T1000 (cell line): Measurements from ENCODE around the gene CCDC157.

Experiments used
- DNase-seq: peaks from one replicate; lab custom pipeline; 2025; ENCODE audit warnings: mixed read lengths; lab: John Stamatoyannopoulos, UW

Gene CCDC157

GRCh38 chr22:30354644-30355043 is 2.2 kb upstream of the CCDC157 start:
- DNase-seq = no peak

DNA sequence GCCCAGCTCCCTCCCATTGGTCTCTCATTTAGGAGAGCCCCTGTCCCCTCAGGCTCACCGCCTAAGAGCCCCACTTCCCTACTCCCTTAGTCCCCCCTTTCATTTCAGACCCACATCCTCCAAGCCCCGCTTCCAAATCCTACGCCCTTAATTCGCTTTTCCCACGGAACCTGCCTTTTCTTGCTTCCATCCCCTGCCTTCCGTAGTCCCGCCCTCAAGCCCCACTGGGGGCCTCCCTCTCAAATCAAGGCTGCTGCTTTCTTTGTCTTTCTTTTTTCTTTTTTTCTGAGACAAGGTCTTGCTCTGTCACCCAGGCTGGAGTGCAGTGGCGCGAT is 396 bp downstream of the CCDC157 start:
- DNase-seq = no peak

DNA sequence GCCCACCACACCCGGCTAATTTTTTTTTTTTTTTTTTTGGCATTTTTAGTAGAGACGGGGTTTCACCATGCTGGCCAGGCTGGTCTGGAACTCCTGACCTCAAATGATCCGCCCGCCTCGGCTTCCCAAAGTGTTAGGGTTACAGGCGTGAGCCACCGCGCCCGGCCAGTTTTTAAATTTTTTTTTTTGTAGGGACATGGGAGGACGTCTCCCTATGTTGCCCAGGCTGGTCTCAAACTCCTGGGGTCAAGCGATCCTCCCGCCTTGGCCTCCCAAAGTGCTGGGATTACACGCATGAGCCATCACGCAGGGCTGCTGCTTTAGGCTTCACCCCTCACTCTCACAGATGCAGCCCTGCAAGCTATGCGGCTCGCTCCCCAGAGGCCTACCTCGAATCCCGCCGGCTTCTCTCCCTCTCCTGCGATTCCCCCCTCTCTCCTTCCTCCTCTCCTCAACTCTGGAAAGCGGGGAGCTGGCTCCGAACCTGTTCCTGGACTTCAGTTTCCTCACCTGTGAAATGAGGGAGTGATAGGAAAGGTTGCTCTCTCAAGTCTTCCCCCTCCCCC is 926 bp downstream of the CCDC157 start:
- no peak for DNase-seq

DNA sequence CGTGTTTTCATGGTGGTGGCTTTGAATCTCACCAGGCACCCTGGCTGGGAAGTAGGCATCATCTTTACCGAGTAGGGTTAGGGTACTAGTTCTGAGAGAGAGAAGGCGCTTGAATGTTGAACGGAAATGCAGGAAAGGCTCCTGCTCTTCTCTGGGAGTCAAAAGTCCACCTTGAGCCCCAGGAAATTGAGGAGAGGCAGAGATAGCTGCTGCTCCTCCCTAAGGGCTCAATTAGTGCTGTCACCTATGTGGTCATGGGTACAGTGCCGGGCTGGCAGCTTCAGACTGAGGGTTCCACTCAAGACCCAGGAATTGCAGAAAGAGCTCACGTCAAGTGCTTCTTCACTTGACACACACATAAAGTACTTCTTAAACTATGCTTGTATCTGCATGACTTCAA is 1.7 kb downstream of the CCDC157 start:
- DNase-seq = no peak

GRCh38 chr22:30361916-30362650 is 5.3 kb downstream of the CCDC157 start:
- DNase-seq = no peak

GRCh38 chr22:30362651-30363281 is 6.0 kb downstream of the CCDC157 start:
- DNase-seq = no peak

DNA sequence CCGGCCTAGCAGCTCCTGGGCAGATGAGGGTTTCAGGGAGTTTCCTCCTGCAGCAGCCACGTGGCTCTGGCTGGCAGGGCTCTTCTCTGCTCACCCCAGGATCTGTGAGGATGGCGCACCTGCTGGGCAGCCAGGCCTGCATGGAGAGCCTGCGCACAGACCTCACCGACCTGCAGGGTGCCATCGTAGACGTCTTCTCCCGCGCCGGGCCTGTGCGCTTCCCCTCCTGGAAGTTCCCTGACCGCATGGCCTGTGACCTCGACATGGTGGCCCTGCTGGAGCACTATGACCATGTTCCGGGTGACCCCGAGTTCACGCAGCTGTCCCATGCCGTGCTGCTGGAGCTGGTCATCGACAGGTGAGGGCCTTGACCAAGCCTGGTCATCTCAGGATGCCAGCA is 9.1 kb downstream of the CCDC157 start:
- no peak for DNase-seq

DNA sequence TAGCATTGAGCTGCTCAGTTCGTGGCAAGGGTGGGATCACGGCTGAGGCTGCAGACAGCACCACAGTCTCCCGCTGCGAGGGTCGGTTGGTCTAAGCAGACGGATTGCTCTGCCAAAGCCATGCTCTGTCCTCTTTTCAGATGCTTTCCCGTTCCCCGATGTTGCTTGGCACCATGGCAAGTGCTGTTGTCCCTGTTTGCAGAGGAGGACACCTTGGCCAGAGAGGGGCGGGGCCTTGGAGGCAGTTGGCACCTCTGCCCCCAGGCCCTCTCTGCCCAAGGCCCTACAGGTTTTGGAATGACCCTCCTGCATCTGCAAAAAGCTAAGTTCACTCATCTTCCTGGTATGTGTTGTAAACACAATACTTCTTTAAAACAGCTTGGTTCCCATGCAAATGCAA is 11.6 kb downstream of the CCDC157 start:
- DNase-seq = no peak

GRCh38 chr22:30370641-30371230 is 13.9 kb downstream of the CCDC157 start:
- no peak for DNase-seq

GRCh38 chr22:30371321-30371720 is 14.5 kb downstream of the CCDC157 start:
- DNase-seq = no peak

DNA sequence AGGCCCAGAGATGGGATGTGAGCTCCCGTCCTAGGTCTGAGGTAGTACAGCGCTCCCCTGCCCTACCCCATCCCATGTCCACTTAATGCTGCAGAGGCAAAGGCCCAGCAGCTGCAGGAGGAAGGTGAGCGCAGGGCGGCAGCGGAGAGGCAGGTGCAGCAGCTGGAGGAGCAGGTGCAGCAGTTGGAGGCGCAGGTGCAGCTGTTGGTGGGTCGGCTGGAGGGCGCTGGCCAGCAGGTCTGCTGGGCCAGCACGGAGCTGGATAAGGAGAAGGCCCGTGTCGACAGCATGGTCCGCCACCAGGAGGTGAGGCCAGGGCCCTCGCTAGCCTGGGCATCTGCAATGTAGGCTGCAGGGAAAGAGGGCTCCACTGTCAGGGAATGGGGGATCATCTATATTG is 15.2 kb downstream of the CCDC157 start:
- DNase-seq = no peak

DNA sequence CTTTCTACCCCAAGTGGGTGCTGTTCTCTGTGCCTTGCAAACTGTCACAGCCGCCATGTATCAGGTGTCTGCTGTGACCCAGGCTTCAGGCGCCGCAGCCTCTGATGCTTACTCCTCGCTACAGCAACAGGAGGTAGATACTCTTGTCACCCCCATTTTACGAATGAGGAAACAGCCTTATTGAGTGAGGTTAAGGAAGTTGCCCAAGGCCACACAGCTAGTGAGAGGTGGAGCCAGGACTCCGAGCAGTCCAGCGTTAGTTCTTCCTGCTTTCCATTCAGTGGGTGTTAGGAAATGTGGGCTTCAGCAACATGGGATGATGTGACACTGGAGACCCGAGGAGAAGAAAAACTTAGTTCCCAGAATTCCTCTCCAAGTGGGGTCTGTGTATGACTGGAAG is 16.1 kb downstream of the CCDC157 start:
- DNase-seq = no peak

GRCh38 chr22:30373331-30374325 is 16.8 kb downstream of the CCDC157 start:
- DNase-seq = no peak

DNA sequence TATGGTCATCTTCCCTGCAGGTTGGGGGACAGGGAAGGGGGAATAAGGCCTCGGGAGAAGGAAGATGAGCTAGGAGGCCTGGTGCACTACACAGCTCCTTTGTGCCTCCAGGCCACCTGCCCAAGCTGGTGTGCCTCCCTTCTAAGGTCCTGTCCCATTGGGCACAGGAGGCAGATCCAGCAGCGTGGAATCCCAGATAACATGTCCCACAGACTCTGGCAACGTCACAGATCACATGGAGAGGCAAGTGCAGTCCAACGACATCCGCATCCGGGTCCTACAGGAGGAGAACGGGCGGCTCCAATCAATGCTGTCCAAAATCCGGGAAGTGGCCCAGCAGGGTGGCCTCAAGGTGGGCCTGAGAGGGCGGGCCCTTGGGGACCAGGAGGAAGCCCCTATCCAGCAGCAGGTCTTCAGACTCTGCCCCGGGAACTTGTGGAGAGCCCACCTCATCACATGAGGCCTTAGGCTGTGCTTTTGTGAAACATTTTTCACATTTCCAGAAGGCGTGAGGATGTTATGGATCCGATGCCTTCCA is 18.6 kb downstream of the CCDC157 start:
- DNase-seq = no peak

- DNase-seq = no peak
Observed at GRCh38 chr22:30380011-30380410, 23.2 kb downstream of the CCDC157 start.

GRCh38 chr22:30381264-30381663 is 24.5 kb downstream of the CCDC157 start:
- no peak for DNase-seq

GRCh38 chr22:30382340-30382739 is 25.5 kb downstream of the CCDC157 start:
- DNase-seq = no peak

- DNase-seq = no peak
Observed at GRCh38 chr22:30383061-30383460, 26.3 kb downstream of the CCDC157 start.

DNA sequence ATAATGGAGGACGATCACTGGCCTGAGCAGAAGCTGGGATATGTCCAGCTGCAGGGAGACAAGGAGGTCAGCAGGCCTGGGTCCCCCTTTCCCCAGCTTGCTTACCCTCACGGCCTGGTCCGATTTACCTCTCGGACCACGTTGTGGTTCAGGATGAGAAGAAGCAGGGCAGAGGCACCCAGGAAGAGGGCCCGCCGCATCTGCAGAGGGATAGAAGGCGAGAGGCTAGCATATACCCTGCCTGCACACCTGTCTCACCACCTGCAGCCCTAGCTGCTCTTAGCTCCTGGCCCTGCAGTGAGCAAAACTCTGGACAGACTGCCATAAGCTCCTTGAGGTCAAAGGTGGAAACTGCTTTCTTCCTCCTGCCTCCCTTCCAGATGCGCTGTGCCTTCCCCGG is 29.1 kb downstream of the CCDC157 start:
- DNase-seq = no peak

DNA sequence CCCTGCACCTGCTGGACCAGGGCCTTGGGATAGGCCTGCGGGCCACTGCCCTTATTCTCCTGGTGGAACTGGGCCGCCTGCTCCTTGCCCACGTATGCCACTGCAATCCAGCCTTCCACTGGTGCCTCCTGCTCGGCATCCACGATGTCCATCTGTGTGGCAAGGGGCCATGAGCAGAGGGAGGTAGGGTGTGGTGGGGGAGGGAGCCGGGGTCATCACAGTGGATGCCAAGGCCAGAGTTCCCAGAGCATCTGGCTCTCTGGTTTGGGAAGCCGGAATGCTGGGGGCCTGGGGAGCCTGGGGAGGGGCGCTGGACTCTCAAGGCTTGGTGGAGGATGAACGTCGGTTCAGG is 29.8 kb downstream of the CCDC157 start:
- DNase-seq = no peak

- DNase-seq = peak; percentile 77
Observed at GRCh38 chr22:30386960-30387827, 30.4 kb downstream of the CCDC157 start, which contains the start of gene RNF215. RNF215 (minus strand) TSS chr22:30387411; CDS start chr22:30387313, 98 bp downstream.
